ENCODE measurements around the gene EIF3I. TPM values are rescaled to one million over a fixed set of nuclear protein-coding genes. Genes with fewer than 3 reads are reported as not detected.
A peak's percentile ranks its signal among the peaks of the same experiment; 100 is the strongest.

Gene EIF3I
- total and polyA plus RNA-seq, 2 of the 13 experiments (the other 11 are each of a cell fraction or from before 2014, with no cell fraction given), result 210 to 223 TPM

DNA sequence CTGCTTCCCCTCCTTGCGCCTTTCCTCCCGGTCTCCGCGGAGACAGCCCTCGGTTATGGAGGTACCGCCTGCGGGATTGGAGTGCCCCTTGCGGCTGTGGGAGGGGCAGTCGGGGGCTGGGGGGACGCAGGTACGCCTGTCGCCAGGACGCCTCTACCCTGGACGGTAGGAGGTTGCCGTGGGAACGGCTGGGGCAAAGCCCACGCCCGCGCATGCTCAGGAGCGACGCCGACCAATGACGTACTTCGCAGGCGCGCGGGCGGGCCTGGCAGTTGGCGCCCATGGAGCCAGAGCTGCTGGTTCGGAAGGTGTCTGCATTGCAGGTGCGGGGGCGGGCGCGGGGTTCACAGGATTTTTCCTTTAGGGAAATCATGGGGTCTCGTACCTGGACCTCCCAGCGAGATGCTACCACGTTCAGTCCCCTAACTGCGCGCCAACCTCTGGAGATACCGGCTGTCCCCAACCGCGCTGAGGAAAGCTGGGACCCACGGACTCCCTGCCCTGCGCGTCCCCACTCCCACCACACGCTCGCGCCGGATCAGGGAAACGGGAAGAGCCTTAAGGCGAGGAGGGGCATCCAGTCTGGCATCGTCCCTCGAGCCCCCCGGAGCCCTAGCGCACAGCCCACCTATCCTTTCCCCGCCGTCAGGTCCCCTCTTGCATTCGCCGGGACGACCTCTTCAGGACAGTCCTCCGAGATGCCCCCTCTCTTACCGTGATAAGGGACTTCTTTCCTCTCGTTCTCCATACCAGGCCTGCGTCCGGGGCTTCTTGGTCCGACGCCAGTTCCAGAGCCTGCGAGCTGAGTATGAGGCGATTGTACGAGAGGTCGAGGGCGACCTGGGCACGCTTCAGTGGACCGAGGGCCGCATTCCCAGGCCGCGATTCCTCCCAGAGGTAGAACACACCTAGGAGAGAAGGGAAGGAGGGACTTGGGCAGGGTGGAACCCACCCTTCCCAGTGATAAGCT is 16.5 kb upstream of the EIF3I start, which contains the start of gene IQCC:
IQCC (plus strand) TSS at position 271 of the 970 bp plus-strand sequence; CDS start at position 282, 11 bp downstream.
- Histone ChIP-seq H2AFZ (ENCODE audit: low read length) (no peak within 1 kb of the TSS), H3K4me2 (ENCODE audit: low read depth, low read length) (peak within 1 kb of the TSS; percentile 85), H4K20me1 (ENCODE audit: insufficient read depth, low read length) (no peaks in the 10 kb centered on the region), H3K4me1 (ENCODE audit: insufficient read depth, low read length) (peaks cover 19% of the 10 kb centered on the region), H3K27ac (ENCODE audit: extremely low read length, insufficient read depth, low read length) (peak within 1 kb of the TSS; percentile 39), H3K27me3 (ENCODE audit: control insufficient read depth in 1 of 2, insufficient read depth in 2 of 2, low read length in 2 of 2) (no peaks in the 10 kb centered on the region), H3K36me3 (replicated peaks in 1 of 2; ENCODE audit: control insufficient read depth in 1 of 2, insufficient read depth in 2 of 2, low read length in 2 of 2) (no peaks in the 10 kb centered on the region; a peak in 1 of 5 replicates), H3K4me3 (replicated peaks in 1 of 3; ENCODE audit: insufficient read depth in 1 of 3, low read depth in 2 of 3, low read length in 3 of 3) (peak within 1 kb of the TSS; percentile 53 to 93 (median 86)), H3K9ac (ENCODE audit: insufficient read depth, low read depth, low read length) (peak within 1 kb of the TSS; percentile 87), H3K9me3 (ENCODE audit: low read length) (no peaks in the 10 kb centered on the region), H3K79me2 (ENCODE audit: insufficient read depth, low read length) (no peaks in the 10 kb centered on the region)
- WGBS (ENCODE audit: low lambda C conversion rate), result 2% methylated on average over 16 of the region's 77 CpGs
- BruUV-seq (replicated peaks), result TSS peak; percentile 91
- ATAC-seq, result peak; percentile 74
- ChIA-PET POLR2A (interaction anchor here (0.7 to 2.6 kb wide), 7 partner anchors 8 to 189 kb away, joined by 3 to 11 read pairs (median 4); partner anchors contain the start of genes BSDC1, MARCKSL1 and TXLNA), CTCF (ENCODE audit: low intra/inter-chr PET ratio, low total read pairs) (no interaction called here)
- intact Hi-C loops (cut with micrococcal nuclease; ENCODE audit: unreplicated experiment), result no loop called here
- DNase-seq (ENCODE audit: low spot score), result peak; percentile 78
- in situ Hi-C loops (cut with HindIII; ENCODE audit: extremely low pct_ligation_motif_present, low pct_unique_long_range_greater_than_20kb), result no loop called here
- no peak for FAIRE-seq
- no peak for TF ChIP-seq MIER3 (CRISPR knock-in tag; IDR thresholded peaks at IDR 0.05; ENCODE audit: borderline replicate concordance)
- TF ChIP-seq NAIF1 (CRISPR knock-in tag; IDR thresholded peaks at IDR 0.05; ENCODE audit: borderline replicate concordance), result no peak
- TF ChIP-seq GATA4 (IDR thresholded peaks at IDR 0.05; ENCODE audit: borderline replicate concordance, low read depth), result no peak
- 0 out of 2 replicates have a peak, but pooled peaks have one; percentile 87 for TF ChIP-seq U2AF2 (IDR thresholded peaks at IDR 0.05; ENCODE audit: low read depth, low read length)
- TF ChIP-seq ARID3A (IDR thresholded peaks at IDR 0.05; ENCODE audit: low read depth, low read length), result no peak
- no peak for TF ChIP-seq ZNF746 (CRISPR knock-in tag; IDR thresholded peaks at IDR 0.05)
- no peak for TF ChIP-seq ZEB1 (IDR thresholded peaks at IDR 0.05; ENCODE audit: insufficient replicate concordance, low read depth)
- TF ChIP-seq ZNF512 (CRISPR knock-in tag; IDR thresholded peaks at IDR 0.05), result no peak
- no peak for TF ChIP-seq ATF5 (CRISPR knock-in tag; IDR thresholded peaks at IDR 0.05; ENCODE audit: low read depth)
- TF ChIP-seq MYC (CRISPR knock-in tag; IDR thresholded peaks at IDR 0.05; ENCODE audit: borderline replicate concordance), result peak; percentile 15; the same call in 1 of the 2 replicates
- no peak for TF ChIP-seq EED (CRISPR knock-in tag; IDR thresholded peaks at IDR 0.05)
- TF ChIP-seq ZNF10 (CRISPR knock-in tag; IDR thresholded peaks at IDR 0.05; ENCODE audit: borderline replicate concordance, low read depth), result no peak
- TF ChIP-seq TMF1 (CRISPR knock-in tag; IDR thresholded peaks at IDR 0.05; ENCODE audit: low read depth), result no peak
- no peak for TF ChIP-seq ELF3 (CRISPR knock-in tag; IDR thresholded peaks at IDR 0.05)
- no peak for TF ChIP-seq ZNF749 (CRISPR knock-in tag; IDR thresholded peaks at IDR 0.05; ENCODE audit: borderline replicate concordance)
- TF ChIP-seq, protein P1, sequence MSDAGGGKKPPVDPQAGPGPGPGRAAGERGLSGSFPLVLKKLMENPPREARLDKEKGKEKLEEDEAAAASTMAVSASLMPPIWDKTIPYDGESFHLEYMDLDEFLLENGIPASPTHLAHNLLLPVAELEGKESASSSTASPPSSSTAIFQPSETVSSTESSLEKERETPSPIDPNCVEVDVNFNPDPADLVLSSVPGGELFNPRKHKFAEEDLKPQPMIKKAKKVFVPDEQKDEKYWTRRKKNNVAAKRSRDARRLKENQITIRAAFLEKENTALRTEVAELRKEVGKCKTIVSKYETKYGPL (CRISPR knock-in tag; IDR thresholded peaks at IDR 0.05), result no peak
- TF ChIP-seq BRD4 (CRISPR knock-in tag; IDR thresholded peaks at IDR 0.05), result no peak; the same call in 1 of the 2 replicates

Data from HepG2 (cell line).